Measurements from ENCODE around the gene ATG9B. TPM values are rescaled to one million over a fixed set of nuclear protein-coding genes. Genes with fewer than 3 reads are reported as not detected.
A peak's percentile ranks its signal among the peaks of the same experiment; 100 is the strongest.

Gene ATG9B
- polyA plus RNA-seq, 4 donors = 2.0 to 3.3 (median 2.5) TPM

GRCh38 chr7:150986556-150986955 is 37.7 kb downstream of the ATG9B start:
- no peak for DNase-seq (ENCODE audit: low read depth in 4 of 4, low spot score in 2 of 4)

- DNase-seq (ENCODE audit: low read depth in 4 of 4, low spot score in 2 of 4) = no peak
These were observed 38.2 kb downstream of the ATG9B start for GRCh38 chr7:150986099-150986512.

GRCh38 chr7:150983893-150984368 is 40.4 kb downstream of the ATG9B start:
- DNase-seq (ENCODE audit: low read depth in 4 of 4, low spot score in 2 of 4) = peak in 1 of 4 donors; percentile 75

- no peak for DNase-seq (ENCODE audit: low read depth in 4 of 4, low spot score in 2 of 4)
These were observed 41.9 kb downstream of the ATG9B start for GRCh38 chr7:150982351-150982750.

GRCh38 chr7:150981644-150982043 is 42.6 kb downstream of the ATG9B start:
- no peak for DNase-seq (ENCODE audit: low read depth in 4 of 4, low spot score in 2 of 4)

- no peak for DNase-seq (ENCODE audit: low read depth in 4 of 4, low spot score in 2 of 4)
These were observed 43.6 kb downstream of the ATG9B start for GRCh38 chr7:150980663-150981062.

- DNase-seq (ENCODE audit: low read depth in 4 of 4, low spot score in 2 of 4) = no peak
These were observed 44.4 kb downstream of the ATG9B start for GRCh38 chr7:150979713-150980390.

- no peak for DNase-seq (ENCODE audit: low read depth in 4 of 4, low spot score in 2 of 4)
These were observed 46.0 kb downstream of the ATG9B start, which contains the start of gene KCNH2 for GRCh38 chr7:150978126-150978789. Gene KCNH2 (minus strand): TSS chr7:150978321. CDS start chr7:150977913, 408 bp downstream.

- no peak for DNase-seq (ENCODE audit: low read depth in 4 of 4, low spot score in 2 of 4)
These were observed 46.7 kb downstream of the ATG9B start for GRCh38 chr7:150977382-150978125.

GRCh38 chr7:150976529-150977381 is 47.5 kb downstream of the ATG9B start:
- DNase-seq (ENCODE audit: low read depth in 4 of 4, low spot score in 2 of 4) = no peak

- DNase-seq (ENCODE audit: low read depth in 4 of 4, low spot score in 2 of 4) = no peak
These were observed 48.6 kb downstream of the ATG9B start for GRCh38 chr7:150975536-150976319.

- DNase-seq (ENCODE audit: low read depth in 4 of 4, low spot score in 2 of 4) = no peak
These were observed 49.6 kb downstream of the ATG9B start for GRCh38 chr7:150974468-150975391.

- DNase-seq (ENCODE audit: low read depth in 4 of 4, low spot score in 2 of 4) = no peak
These were observed 50.5 kb downstream of the ATG9B start for GRCh38 chr7:150973571-150974451.

- no peak for DNase-seq (ENCODE audit: low read depth in 4 of 4, low spot score in 2 of 4)
These were observed 51.6 kb downstream of the ATG9B start for GRCh38 chr7:150972741-150973140.

- DNase-seq (ENCODE audit: low read depth in 4 of 4, low spot score in 2 of 4) = no peak
These were observed 52.2 kb downstream of the ATG9B start for GRCh38 chr7:150972023-150972468.

- no peak for DNase-seq (ENCODE audit: low read depth in 4 of 4, low spot score in 2 of 4)
These were observed 52.9 kb downstream of the ATG9B start for GRCh38 chr7:150971242-150972022.

- DNase-seq (ENCODE audit: low read depth in 4 of 4, low spot score in 2 of 4) = no peak
These were observed 53.9 kb downstream of the ATG9B start for GRCh38 chr7:150970424-150970823.

All from left renal cortex interstitium (tissue), 4 donors.